CD14-positive monocyte (primary cell): ENCODE measurements around the gene DHX57. TPM values are rescaled to one million over a fixed set of nuclear protein-coding genes. Genes with fewer than 3 reads are reported as not detected.
"Not testable (repeated sequence)": the region's sequence is repeated elsewhere in the genome, so short reads cannot be mapped to it uniquely, and the experiment has no call there.

ENCODE experiments used
- DNase-seq, 3 donors: peaks; one replicate each; pipeline ENCODE4 v3.0.0-alpha.2; 2011 to 2022
- H2AFZ ChIP-seq: 2 replicates; pipeline ENCODE4 v1.6.0; 2012; ENCODE audit warnings: mild to moderate bottlenecking, low read depth, low read length, inconsistent platforms; ENCODE audit not compliant: insufficient read depth, poor library complexity, severe bottlenecking
- H3K27ac ChIP-seq, 2 donors: 1 replicate in 1 of 2; 2 replicates in 1 of 2; pipeline ENCODE4 v1.5.1; 2012 to 2013; ENCODE audit warnings: low read length in 2 of 2, control low read depth in 1 of 2, inconsistent platforms in 1 of 2, low read depth in 1 of 2, mild to moderate bottlenecking in 1 of 2
- H3K27me3 ChIP-seq, 2 donors: one replicate each; pipeline versions ENCODE4 v1.6.0 to v1.6.1; 2011 to 2013; ENCODE audit warnings: low read length in 2 of 2; ENCODE audit not compliant: control insufficient read depth in 2 of 2, insufficient read depth in 2 of 2
- H3K36me3 ChIP-seq, 2 donors: replicated peaks in 1 of 2; 1 replicate in 1 of 2; 2 replicates in 1 of 2; pipeline versions ENCODE4 v1.5.1 to v1.6.1; 2012 to 2013; ENCODE audit warnings: low read length in 2 of 2, control low read depth in 1 of 2, inconsistent platforms in 1 of 2, mild to moderate bottlenecking in 1 of 2; ENCODE audit not compliant: insufficient read depth in 2 of 2, control insufficient read depth in 1 of 2
- H3K4me1 ChIP-seq, 2 donors: 1 replicate in 1 of 2; 2 replicates in 1 of 2; pipeline versions ENCODE4 v1.5.1 to v1.6.1; 2012 to 2013; ENCODE audit warnings: low read length in 2 of 2, control low read depth in 1 of 2, inconsistent platforms in 1 of 2, mild to moderate bottlenecking in 1 of 2, moderate library complexity in 1 of 2; ENCODE audit not compliant: insufficient read depth in 2 of 2, control insufficient read depth in 1 of 2
- H3K4me2 ChIP-seq: replicated peaks from 2 replicates; pipeline ENCODE3; 2012; ENCODE audit warnings: low read length, moderate library complexity, mild to moderate bottlenecking; ENCODE audit not compliant: poor library complexity, severe bottlenecking; ENCODE audit errors: extremely low read depth
- H3K4me3 ChIP-seq, 3 experiments: fragments of 200-600 bp in 1 of 3; sonication (generic) in 1 of 3; replicated peaks in 1 of 3; 1 replicate in 2 of 3; 2 replicates in 1 of 3; pipeline ENCODE4 v1.5.1; 2011 to 2013; ENCODE audit warnings: low read length in 3 of 3, mild to moderate bottlenecking in 3 of 3, control low read depth in 2 of 3, low read depth in 2 of 3, inconsistent platforms in 1 of 3, moderate library complexity in 1 of 3
- H3K79me2 ChIP-seq: 2 replicates; pipeline ENCODE4 v1.6.0; 2012; ENCODE audit warnings: mild to moderate bottlenecking, control low read depth, inconsistent platforms, low read length, moderate library complexity; ENCODE audit not compliant: insufficient read depth
- H3K9ac ChIP-seq: 2 replicates; pipeline ENCODE4 v1.6.0; 2017; ENCODE audit warnings: low read length, mild to moderate bottlenecking; ENCODE audit not compliant: insufficient read depth, poor library complexity, severe bottlenecking
- H3K9me3 ChIP-seq, 2 donors: replicated peaks in 1 of 2; 1 replicate in 1 of 2; 2 replicates in 1 of 2; pipeline versions ENCODE4 v1.5.1 to v1.6.1; 2012 to 2013; ENCODE audit warnings: low read length in 2 of 2, control low read depth in 1 of 2; ENCODE audit not compliant: control insufficient read depth in 1 of 2, insufficient read depth in 1 of 2
- H4K20me1 ChIP-seq: 2 replicates; pipeline ENCODE4 v1.6.0; 2012; ENCODE audit warnings: mild to moderate bottlenecking, low read length, control low read depth, moderate library complexity; ENCODE audit not compliant: insufficient read depth
- H3K27ac Mint-ChIP-seq, 7 donors: one replicate each; pipeline ENCODE4 v1.8.0; 2020; ENCODE audit warnings: mild to moderate bottlenecking in 7 of 7, mixed read lengths in 7 of 7, moderate library complexity in 6 of 7, inconsistent platforms in 2 of 7
- H3K27me3 Mint-ChIP-seq, 3 donors: one replicate each; pipeline ENCODE4 v1.8.0; 2021 to 2022; ENCODE audit warnings: low read depth in 3 of 3, mild to moderate bottlenecking in 3 of 3, mixed read lengths in 3 of 3, moderate library complexity in 3 of 3, inconsistent platforms in 1 of 3
- H3K36me3 Mint-ChIP-seq, 2 donors: one replicate each; pipeline ENCODE4 v1.8.0; 2020; ENCODE audit warnings: mixed read lengths in 2 of 2, inconsistent platforms in 1 of 2, mild to moderate bottlenecking in 1 of 2
- H3K4me1 Mint-ChIP-seq: one replicate; pipeline ENCODE4 v1.8.0; 2020; ENCODE audit warnings: mild to moderate bottlenecking, mixed read lengths
- H3K4me3 Mint-ChIP-seq, 2 donors: one replicate each; pipeline ENCODE4 v1.8.0; 2020; ENCODE audit warnings: mild to moderate bottlenecking in 2 of 2, mixed read lengths in 2 of 2, moderate library complexity in 1 of 2
- H3K9me3 Mint-ChIP-seq, 7 donors: one replicate each; pipeline ENCODE4 v1.8.0; 2020 to 2022; ENCODE audit warnings: mixed read lengths in 7 of 7, mild to moderate bottlenecking in 6 of 7, moderate library complexity in 6 of 7, inconsistent platforms in 2 of 7
- CTCF ChIP-seq: fragments of 200-600 bp; IDR thresholded peaks from one replicate; pipeline ENCODE4 v1.8.0; 2022; ENCODE audit warnings: antibody characterized with exemption, mild to moderate bottlenecking
- WGBS: methylation state at CpG from one replicate; pipeline ENCODE4 v1.1.5; 2013; ENCODE audit warnings: missing lambda C conversion rate; ENCODE audit not compliant: insufficient coverage; 5-methylcytosine and 5-hydroxymethylcytosine counted together
- intact Hi-C, 2 donors: fragments of 100-400 bp; cut with micrococcal nuclease; formaldehyde crosslinking; loops; one replicate each; pipeline versions ENCODE4 v1.15.0 to v1.15.1; 2023
- polyA plus RNA-seq, 3 donors: library from polyadenylated mRNA; depleted of rRNA in 1 of 3; unstranded in 2 of 3; stranded (reverse) in 1 of 3; fragments of 300-500 nt in 2 of 3; fragments of >200 nt in 1 of 3; fragmentation: Illumina TruSeq in 2 of 3; gene quantifications; 1 replicate in 2 of 3; 2 replicates in 1 of 3; pipeline ENCODE4 v1.2.3, GENCODE V29; 2012 to 2021

The DHX57 gene
- polyA plus RNA-seq, 3 donors: 7.7 to 13.4 (median 12.9) TPM

- no peak overlapping the region for H3K4me2 ChIP-seq
- Mint-ChIP-seq H3K4me3 (no peak overlapping the region), H3K36me3 (peaks cover 17 to 39% of the 10 kb centered on the region in 2 donors), H3K4me1 (peaks cover 32% of the 10 kb centered on the region), H3K27me3 (no peaks in the 10 kb centered on the region), H3K27ac (peak overlapping the region in 5 of 7 donors; percentile 89 to 95 (median 92)), H3K9me3 (peaks cover 0 to 3% (median 0%) of the 10 kb centered on the region in 7 donors)
- WGBS: 100% methylated on average over 1 of the region's 4 CpGs
- peaks cover 25 to 33% of the 10 kb centered on the region in 2 donors for H3K36me3 ChIP-seq
- intact Hi-C loops: no loop called here
- H3K79me2 ChIP-seq: no peaks in the 10 kb centered on the region
- no peak for DNase-seq
- H3K9ac ChIP-seq: peak overlapping the region; percentile 49
- H3K9me3 ChIP-seq: no peaks in the 10 kb centered on the region
- H3K4me1 ChIP-seq: peaks cover 60 to 62% of the 10 kb centered on the region in 2 donors
- no peak for TF ChIP-seq CTCF
- H4K20me1 ChIP-seq: no peaks in the 10 kb centered on the region
- no peak overlapping the region for H3K4me3 ChIP-seq
- H3K27ac ChIP-seq: peak overlapping the region; percentile 84 to 88
- no peaks in the 10 kb centered on the region for H3K27me3 ChIP-seq
- no peak overlapping the region for H2AFZ ChIP-seq
Measured at GRCh38 chr2:38828460-38828859, 47.3 kb downstream of the DHX57 start.

DNA sequence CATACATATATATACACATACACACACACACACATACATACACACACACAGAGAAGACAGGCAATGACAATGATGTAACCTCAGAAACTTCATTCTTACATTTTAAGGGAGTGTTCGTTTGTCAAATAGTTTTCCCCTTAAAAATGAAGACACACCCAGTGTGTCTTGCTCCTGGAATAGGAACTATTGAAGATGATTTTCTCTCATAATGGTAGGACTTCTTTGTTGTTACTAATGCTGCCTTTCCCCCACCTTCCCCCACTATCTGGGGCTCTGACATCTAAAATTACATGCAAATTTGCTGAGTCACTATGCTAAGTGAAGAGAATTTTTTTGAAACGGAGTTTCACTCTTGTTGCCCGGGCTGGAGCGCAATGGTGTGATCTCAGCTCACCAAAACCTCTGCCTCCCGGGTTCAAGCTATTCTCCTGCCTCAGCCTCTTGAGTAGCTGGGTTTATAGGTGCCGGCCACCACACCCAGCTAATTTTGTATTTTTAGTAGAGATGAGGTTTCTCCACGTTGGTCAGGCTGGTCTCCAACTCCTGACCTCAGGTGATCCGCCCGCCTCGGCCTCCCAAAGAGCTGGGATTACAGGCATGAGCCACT is 48.1 kb downstream of the DHX57 start:
- DNase-seq: peak; percentile 57 to 81 (median 58)
- H3K9me3 ChIP-seq, H4K20me1 ChIP-seq, H3K9me3 Mint-ChIP-seq, intact Hi-C loops, H3K27me3 Mint-ChIP-seq, H3K27me3 ChIP-seq, H3K79me2 ChIP-seq: not testable (repeated sequence)
- Histone ChIP-seq H2AFZ (peak overlapping the region; percentile 65), H3K4me1 (peaks cover 52 to 54% of the 10 kb centered on the region in 2 donors), H3K27ac (peak overlapping the region; percentile 84 to 88), H3K4me3 (peak overlapping the region; percentile 16 to 65 (median 27)), H3K9ac (peak overlapping the region; percentile 49), H3K4me2 (peak overlapping the region; percentile 65), H3K36me3 (peaks cover 30 to 41% of the 10 kb centered on the region in 2 donors)
- WGBS: 40% methylated on average over 2 of the region's 10 CpGs
- peak overlapping the region; percentile 89 to 95 (median 92) for H3K27ac Mint-ChIP-seq
- H3K36me3 Mint-ChIP-seq: peaks cover 24 to 41% of the 10 kb centered on the region in 2 donors
- H3K4me3 Mint-ChIP-seq: peak overlapping the region; percentile 64 to 73
- H3K4me1 Mint-ChIP-seq: peaks cover 28% of the 10 kb centered on the region
